NAMALWA (cell line): ENCODE data around the gene C10orf53.
"Not testable (repeated sequence)": the region's sequence is repeated elsewhere in the genome, so short reads cannot be mapped to it uniquely, and the experiment has no call there.

ENCODE experiments used
- DNase-seq: peaks from one replicate; pipeline ENCODE4 v3.0.0-alpha.2; 2015; ENCODE audit warnings: low spot score

The C10orf53 gene

GRCh38 chr10:49688261-49688846, 8.9 kb downstream of the C10orf53 start:
- DNase-seq = no peak

- DNase-seq = no peak
Measured at GRCh38 chr10:49688920-49689319, 9.5 kb downstream of the C10orf53 start.

GRCh38 chr10:49689882-49690510, 10.5 kb downstream of the C10orf53 start:
- DNase-seq = no peak

- no peak for DNase-seq
Measured at GRCh38 chr10:49690698-49691356, 11.4 kb downstream of the C10orf53 start.

- no peak for DNase-seq
Measured at GRCh38 chr10:49691588-49691987, 12.1 kb downstream of the C10orf53 start.

- DNase-seq = no peak
Measured at GRCh38 chr10:49694466-49694865, 15.0 kb downstream of the C10orf53 start.

GRCh38 chr10:49696311-49696710, 16.9 kb downstream of the C10orf53 start:
- no peak for DNase-seq

GRCh38 chr10:49698679-49699078, 19.2 kb downstream of the C10orf53 start:
- DNase-seq = no peak

- DNase-seq = no peak
Measured at GRCh38 chr10:49700211-49700610, 20.8 kb downstream of the C10orf53 start.

GRCh38 chr10:49700997-49701396, 21.5 kb downstream of the C10orf53 start:
- DNase-seq = no peak

- DNase-seq = no peak
Measured at GRCh38 chr10:49707585-49707984, 28.1 kb downstream of the C10orf53 start.

- DNase-seq = no peak
Measured at GRCh38 chr10:49709934-49710333, 30.5 kb downstream of the C10orf53 start.

- DNase-seq = no peak
Measured at GRCh38 chr10:49710966-49711365, 31.5 kb downstream of the C10orf53 start.

GRCh38 chr10:49711481-49711880, 32.0 kb downstream of the C10orf53 start:
- no peak for DNase-seq

GRCh38 chr10:49713266-49713665, 33.8 kb downstream of the C10orf53 start:
- no peak for DNase-seq

- not testable (repeated sequence) for DNase-seq
Measured at GRCh38 chr10:49715157-49715556, 35.7 kb downstream of the C10orf53 start.

GRCh38 chr10:49726593-49726992, 47.1 kb downstream of the C10orf53 start:
- no peak for DNase-seq

GRCh38 chr10:49733866-49734265, 54.4 kb downstream of the C10orf53 start:
- no peak for DNase-seq

GRCh38 chr10:49734676-49735075, 55.2 kb downstream of the C10orf53 start:
- DNase-seq = no peak

GRCh38 chr10:49735161-49735560, 55.7 kb downstream of the C10orf53 start:
- DNase-seq = no peak

- no peak for DNase-seq
Measured at GRCh38 chr10:49735848-49736563, 56.6 kb downstream of the C10orf53 start.

GRCh38 chr10:49736564-49737113, 57.2 kb downstream of the C10orf53 start:
- DNase-seq = no peak
